Measurements from ENCODE around the gene SCAP. TPM values are rescaled to one million over a fixed set of nuclear protein-coding genes. Genes with fewer than 3 reads are reported as not detected.
A peak's percentile ranks its signal among the peaks of the same experiment; 100 is the strongest.

The SCAP gene
- total and polyA plus RNA-seq, 2 of the 13 experiments (the other 11 are each of a cell fraction or from before 2014, with no cell fraction given), result 40.4 to 53.3 TPM

DNA sequence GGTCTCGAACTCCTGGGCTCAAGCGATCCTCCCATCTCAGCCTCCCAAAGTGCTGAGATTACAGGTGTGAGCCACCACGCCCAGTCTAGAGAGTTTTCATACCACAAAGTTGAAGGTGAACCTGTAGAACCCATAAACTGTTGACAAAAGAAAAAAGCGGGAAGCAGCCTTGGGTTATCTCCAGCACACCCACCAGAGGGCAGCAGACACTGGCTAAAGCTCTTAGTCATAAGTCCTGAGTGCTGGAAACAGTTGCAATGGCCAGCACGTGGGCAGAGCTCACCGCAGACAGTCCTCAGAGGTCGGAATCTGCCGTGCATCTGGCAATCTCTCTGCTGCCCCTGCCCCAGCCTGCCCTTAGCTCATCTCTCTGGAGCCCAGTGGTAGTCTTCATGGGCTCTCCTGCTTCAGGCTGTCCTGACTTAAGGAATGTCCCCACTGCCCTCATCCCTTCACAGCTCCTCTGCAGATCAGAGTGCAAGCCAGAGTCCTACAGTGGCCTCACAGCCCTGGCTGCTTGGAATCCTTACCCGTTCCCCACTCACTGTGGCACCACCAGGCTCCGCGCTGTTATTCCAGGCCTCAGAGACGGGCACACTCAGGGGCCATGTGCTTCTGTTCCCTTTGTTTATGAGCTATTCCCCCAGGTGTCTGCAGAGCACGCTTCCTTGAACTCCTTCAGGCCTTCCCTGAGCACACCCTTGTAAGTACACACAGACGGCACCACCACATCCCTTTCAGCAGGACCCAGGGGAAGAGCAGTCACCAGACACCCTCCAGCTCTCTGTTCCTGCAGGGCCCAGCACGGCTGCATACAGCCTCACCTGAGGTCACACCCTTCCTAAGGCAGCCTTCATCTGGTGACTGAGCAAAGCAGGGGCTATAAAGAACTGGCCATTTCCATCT, 46.6 kb upstream of the SCAP start (continued):
- TF ChIP-seq, protein P1, sequence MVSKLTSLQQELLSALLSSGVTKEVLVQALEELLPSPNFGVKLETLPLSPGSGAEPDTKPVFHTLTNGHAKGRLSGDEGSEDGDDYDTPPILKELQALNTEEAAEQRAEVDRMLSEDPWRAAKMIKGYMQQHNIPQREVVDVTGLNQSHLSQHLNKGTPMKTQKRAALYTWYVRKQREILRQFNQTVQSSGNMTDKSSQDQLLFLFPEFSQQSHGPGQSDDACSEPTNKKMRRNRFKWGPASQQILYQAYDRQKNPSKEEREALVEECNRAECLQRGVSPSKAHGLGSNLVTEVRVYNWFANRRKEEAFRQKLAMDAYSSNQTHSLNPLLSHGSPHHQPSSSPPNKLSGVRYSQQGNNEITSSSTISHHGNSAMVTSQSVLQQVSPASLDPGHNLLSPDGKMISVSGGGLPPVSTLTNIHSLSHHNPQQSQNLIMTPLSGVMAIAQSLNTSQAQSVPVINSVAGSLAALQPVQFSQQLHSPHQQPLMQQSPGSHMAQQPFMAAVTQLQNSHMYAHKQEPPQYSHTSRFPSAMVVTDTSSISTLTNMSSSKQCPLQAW (CRISPR knock-in tag; IDR thresholded peaks at IDR 0.05), result peak; percentile 22; the same call in 1 of the 2 replicates
- TF ChIP-seq, protein P2, sequence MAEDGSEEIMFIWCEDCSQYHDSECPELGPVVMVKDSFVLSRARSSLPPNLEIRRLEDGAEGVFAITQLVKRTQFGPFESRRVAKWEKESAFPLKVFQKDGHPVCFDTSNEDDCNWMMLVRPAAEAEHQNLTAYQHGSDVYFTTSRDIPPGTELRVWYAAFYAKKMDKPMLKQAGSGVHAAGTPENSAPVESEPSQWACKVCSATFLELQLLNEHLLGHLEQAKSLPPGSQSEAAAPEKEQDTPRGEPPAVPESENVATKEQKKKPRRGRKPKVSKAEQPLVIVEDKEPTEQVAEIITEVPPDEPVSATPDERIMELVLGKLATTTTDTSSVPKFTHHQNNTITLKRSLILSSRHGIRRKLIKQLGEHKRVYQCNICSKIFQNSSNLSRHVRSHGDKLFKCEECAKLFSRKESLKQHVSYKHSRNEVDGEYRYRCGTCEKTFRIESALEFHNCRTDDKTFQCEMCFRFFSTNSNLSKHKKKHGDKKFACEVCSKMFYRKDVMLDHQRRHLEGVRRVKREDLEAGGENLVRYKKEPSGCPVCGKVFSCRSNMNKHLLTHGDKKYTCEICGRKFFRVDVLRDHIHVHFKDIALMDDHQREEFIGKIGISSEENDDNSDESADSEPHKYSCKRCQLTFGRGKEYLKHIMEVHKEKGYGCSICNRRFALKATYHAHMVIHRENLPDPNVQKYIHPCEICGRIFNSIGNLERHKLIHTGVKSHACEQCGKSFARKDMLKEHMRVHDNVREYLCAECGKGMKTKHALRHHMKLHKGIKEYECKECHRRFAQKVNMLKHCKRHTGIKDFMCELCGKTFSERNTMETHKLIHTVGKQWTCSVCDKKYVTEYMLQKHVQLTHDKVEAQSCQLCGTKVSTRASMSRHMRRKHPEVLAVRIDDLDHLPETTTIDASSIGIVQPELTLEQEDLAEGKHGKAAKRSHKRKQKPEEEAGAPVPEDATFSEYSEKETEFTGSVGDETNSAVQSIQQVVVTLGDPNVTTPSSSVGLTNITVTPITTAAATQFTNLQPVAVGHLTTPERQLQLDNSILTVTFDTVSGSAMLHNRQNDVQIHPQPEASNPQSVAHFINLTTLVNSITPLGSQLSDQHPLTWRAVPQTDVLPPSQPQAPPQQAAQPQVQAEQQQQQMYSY (CRISPR knock-in tag; IDR thresholded peaks at IDR 0.05), result no peak
- TF ChIP-seq LCORL (IDR thresholded peaks at IDR 0.05), result no peak
- TF ChIP-seq LCORL (CRISPR knock-in tag; IDR thresholded peaks at IDR 0.05), result no peak
- peak; percentile 44; the same call in 1 of the 2 replicates for TF ChIP-seq ZNF451 (CRISPR knock-in tag; IDR thresholded peaks at IDR 0.05)
- no peak for TF ChIP-seq FOXJ3 (CRISPR knock-in tag; IDR thresholded peaks at IDR 0.05; ENCODE audit: borderline replicate concordance)
- no peak for TF ChIP-seq JUNB (CRISPR knock-in tag; IDR thresholded peaks at IDR 0.05; ENCODE audit: borderline replicate concordance)
- no peak for TF ChIP-seq EHMT2 (IDR thresholded peaks at IDR 0.05; ENCODE audit: borderline replicate concordance, low read depth, low read length)
- 0 out of 2 replicates have a peak, but pooled peaks have one; percentile 13 for TF ChIP-seq NFE2L2 (IDR thresholded peaks at IDR 0.05; ENCODE audit: low read length)
- no peak for TF ChIP-seq ELF4 (CRISPR knock-in tag; IDR thresholded peaks at IDR 0.05; ENCODE audit: borderline replicate concordance)
- TF ChIP-seq ARNTL (CRISPR knock-in tag; IDR thresholded peaks at IDR 0.05), result 0 out of 2 replicates have a peak, but pooled peaks have one; percentile 65
- no peak for TF ChIP-seq ZNF557 (CRISPR knock-in tag; IDR thresholded peaks at IDR 0.05)
- TF ChIP-seq PLRG1 (conservative IDR thresholded peaks at IDR 0.05), result no peak
- TF ChIP-seq, protein P3, sequence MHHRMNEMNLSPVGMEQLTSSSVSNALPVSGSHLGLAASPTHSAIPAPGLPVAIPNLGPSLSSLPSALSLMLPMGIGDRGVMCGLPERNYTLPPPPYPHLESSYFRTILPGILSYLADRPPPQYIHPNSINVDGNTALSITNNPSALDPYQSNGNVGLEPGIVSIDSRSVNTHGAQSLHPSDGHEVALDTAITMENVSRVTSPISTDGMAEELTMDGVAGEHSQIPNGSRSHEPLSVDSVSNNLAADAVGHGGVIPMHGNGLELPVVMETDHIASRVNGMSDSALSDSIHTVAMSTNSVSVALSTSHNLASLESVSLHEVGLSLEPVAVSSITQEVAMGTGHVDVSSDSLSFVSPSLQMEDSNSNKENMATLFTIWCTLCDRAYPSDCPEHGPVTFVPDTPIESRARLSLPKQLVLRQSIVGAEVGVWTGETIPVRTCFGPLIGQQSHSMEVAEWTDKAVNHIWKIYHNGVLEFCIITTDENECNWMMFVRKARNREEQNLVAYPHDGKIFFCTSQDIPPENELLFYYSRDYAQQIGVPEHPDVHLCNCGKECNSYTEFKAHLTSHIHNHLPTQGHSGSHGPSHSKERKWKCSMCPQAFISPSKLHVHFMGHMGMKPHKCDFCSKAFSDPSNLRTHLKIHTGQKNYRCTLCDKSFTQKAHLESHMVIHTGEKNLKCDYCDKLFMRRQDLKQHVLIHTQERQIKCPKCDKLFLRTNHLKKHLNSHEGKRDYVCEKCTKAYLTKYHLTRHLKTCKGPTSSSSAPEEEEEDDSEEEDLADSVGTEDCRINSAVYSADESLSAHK (CRISPR knock-in tag; IDR thresholded peaks at IDR 0.05; ENCODE audit: borderline replicate concordance), result no peak
- TF ChIP-seq, protein P4, sequence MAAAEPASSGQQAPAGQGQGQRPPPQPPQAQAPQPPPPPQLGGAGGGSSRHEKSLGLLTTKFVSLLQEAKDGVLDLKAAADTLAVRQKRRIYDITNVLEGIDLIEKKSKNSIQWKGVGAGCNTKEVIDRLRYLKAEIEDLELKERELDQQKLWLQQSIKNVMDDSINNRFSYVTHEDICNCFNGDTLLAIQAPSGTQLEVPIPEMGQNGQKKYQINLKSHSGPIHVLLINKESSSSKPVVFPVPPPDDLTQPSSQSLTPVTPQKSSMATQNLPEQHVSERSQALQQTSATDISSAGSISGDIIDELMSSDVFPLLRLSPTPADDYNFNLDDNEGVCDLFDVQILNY (CRISPR knock-in tag; conservative IDR thresholded peaks at IDR 0.05), result no peak
- no peak for TF ChIP-seq KDM4B (CRISPR knock-in tag; IDR thresholded peaks at IDR 0.05)
- TF ChIP-seq, protein P5, sequence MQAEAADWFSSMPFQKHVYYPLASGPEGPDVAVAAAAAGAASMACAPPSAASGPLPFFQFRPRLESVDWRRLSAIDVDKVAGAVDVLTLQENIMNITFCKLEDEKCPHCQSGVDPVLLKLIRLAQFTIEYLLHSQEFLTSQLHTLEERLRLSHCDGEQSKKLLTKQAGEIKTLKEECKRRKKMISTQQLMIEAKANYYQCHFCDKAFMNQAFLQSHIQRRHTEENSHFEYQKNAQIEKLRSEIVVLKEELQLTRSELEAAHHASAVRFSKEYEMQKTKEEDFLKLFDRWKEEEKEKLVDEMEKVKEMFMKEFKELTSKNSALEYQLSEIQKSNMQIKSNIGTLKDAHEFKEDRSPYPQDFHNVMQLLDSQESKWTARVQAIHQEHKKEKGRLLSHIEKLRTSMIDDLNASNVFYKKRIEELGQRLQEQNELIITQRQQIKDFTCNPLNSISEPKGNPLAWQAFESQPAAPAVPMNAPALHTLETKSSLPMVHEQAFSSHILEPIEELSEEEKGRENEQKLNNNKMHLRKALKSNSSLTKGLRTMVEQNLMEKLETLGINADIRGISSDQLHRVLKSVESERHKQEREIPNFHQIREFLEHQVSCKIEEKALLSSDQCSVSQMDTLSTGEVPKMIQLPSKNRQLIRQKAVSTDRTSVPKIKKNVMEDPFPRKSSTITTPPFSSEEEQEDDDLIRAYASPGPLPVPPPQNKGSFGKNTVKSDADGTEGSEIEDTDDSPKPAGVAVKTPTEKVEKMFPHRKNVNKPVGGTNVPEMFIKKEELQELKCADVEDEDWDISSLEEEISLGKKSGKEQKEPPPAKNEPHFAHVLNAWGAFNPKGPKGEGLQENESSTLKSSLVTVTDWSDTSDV (CRISPR knock-in tag; IDR thresholded peaks at IDR 0.05), result no peak

All from HepG2 (cell line).